Calu3 (cell line): Measurements from ENCODE around the gene SH2B2. TPM values are rescaled to one million over a fixed set of nuclear protein-coding genes. Genes with fewer than 3 reads are reported as not detected.
A peak's percentile ranks its signal among the peaks of the same experiment; 100 is the strongest.

Source experiments
- Bru-seq: library from RNA; stranded (reverse); fragments of 400-500 nt; gene quantifications from one replicate; lab custom pipeline; 2021; lab: Mats Ljungman, UMichigan
- BruChase-seq, 2 experiments: library from RNA; stranded (reverse); fragments of 400-500 nt; gene quantifications; one replicate each; lab custom pipeline; 2021; lab: Mats Ljungman, UMichigan
- BruUV-seq: library from RNA; stranded (reverse); fragments of 400-500 nt; replicated peaks from 2 replicates; lab custom pipeline; 2021; lab: Mats Ljungman, UMichigan
- CTCF ChIA-PET: fragments of 300-600 bp; sonication (Branson Sonifier 250); formaldehyde crosslinking; loops from one replicate; lab custom pipeline; 2022; ENCODE audit warnings: antibody characterized with exemption; lab: Charles Lee
- DNase-seq: peaks from one replicate; pipeline ENCODE4 v3.0.0; 2022
- H3K27ac Mint-ChIP-seq: one replicate; pipeline ENCODE4 v1.8.0; 2022; ENCODE audit warnings: mixed read lengths; ENCODE audit not compliant: unreplicated experiment
- H3K27me3 Mint-ChIP-seq: one replicate; pipeline ENCODE4 v1.8.0; 2022; ENCODE audit warnings: mixed read lengths; ENCODE audit not compliant: unreplicated experiment
- H3K36me3 Mint-ChIP-seq: one replicate; pipeline ENCODE4 v1.8.0; 2022; ENCODE audit warnings: mild to moderate bottlenecking, moderate library complexity, mixed read lengths; ENCODE audit not compliant: insufficient read depth, unreplicated experiment
- H3K4me1 Mint-ChIP-seq: one replicate; pipeline ENCODE4 v1.8.0; 2022; ENCODE audit warnings: mild to moderate bottlenecking, low read depth, mixed read lengths; ENCODE audit not compliant: unreplicated experiment
- H3K4me3 Mint-ChIP-seq: one replicate; pipeline ENCODE4 v1.8.0; 2022; ENCODE audit warnings: mild to moderate bottlenecking, low read depth, moderate library complexity, mixed read lengths; ENCODE audit not compliant: unreplicated experiment
- H3K9me3 Mint-ChIP-seq: one replicate; pipeline ENCODE4 v1.8.0; 2022; ENCODE audit warnings: low read depth, mixed read lengths; ENCODE audit not compliant: unreplicated experiment
- CTCF ChIP-seq: fragments of 200-600 bp; IDR thresholded peaks from one replicate; pipeline ENCODE4 v1.8.0; 2022; ENCODE audit warnings: antibody characterized with exemption; ENCODE audit not compliant: unreplicated experiment
- intact Hi-C: fragments of 100-400 bp; cut with micrococcal nuclease; formaldehyde crosslinking; loops from one replicate; pipeline ENCODE4 v1.10.0; 2022; ENCODE audit not compliant: unreplicated experiment
- long read RNA-seq: library from polyadenylated mRNA; stranded (forward); transcript quantifications from one replicate; pipeline ENCODE4 v2.0.0, GENCODE V29; 2022
- total RNA-seq: library from RNA; stranded (reverse); gene quantifications from 2 replicates; pipeline ENCODE4 v1.2.3, GENCODE V29; 2022

SH2B2 gene
- 2.7 and 3.7 TPM in 2 replicates for total RNA-seq
- percentile 32 among the genes with signal in this experiment for Bru-seq, nascent RNA
- BruChase-seq, experiment 1, labeled RNA remaining after a 6-hour chase = percentile 42 among the genes with signal in this experiment
- percentile 43 among the genes with signal in this experiment for BruChase-seq, experiment 2, labeled RNA remaining after a 2-hour chase
- long read RNA-seq, partial matches to known transcripts = 0 of 5 reads
- long read RNA-seq, other reads (novel, unspliced or antisense) = 5 of 5 reads

DNA sequence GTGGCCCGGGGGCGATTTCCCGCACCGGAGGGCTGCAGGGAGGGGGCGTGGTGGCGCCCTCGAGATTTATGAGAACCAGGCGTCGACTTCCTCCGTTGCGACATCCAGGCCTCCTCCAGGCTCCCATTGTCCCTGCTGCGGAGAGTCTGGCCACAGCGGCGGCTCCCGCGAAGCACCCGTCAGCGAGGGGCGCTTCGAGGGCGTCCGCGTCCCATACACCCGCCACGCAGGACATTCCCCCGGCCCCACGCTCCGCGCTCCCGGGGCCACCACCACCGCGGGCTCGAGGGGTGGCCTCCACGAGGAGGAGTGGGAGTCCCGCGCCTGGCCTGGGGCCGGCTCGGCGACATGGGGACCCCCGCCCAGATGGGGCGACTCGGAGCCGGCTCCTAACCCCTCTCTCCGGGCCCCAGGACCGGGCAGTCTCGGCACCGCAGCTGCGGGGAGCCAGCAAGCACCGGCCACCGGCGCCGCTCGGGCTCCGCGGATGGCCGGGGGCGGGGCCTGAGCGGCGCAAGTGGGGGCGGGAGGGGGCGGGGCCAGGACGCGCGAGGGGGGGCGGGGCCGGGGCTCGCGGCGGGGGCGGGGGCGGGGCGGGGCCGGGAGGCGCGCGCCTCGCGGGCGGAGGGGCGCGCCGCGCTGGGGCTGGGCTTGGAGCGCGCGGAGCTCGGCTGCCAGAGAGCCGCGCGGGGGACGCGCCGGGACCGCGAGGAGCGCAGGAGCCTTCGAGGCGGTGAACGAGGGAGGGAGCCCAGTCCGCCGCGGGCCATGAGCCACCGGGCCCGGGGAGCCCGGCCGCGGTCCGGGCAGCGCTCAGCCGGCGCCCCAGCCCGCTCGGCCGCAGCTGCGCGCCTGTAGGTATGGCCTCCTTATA lies at the start of gene SH2B2:
Gene SH2B2 (plus strand): TSS at position 632 of the 874 bp plus-strand sequence. CDS start 13,683 bp downstream, outside the sequence.
- TF ChIP-seq CTCF = no peak
- CTCF ChIA-PET = no interaction called here
- BruUV-seq = no TSS peak
- H3K4me1 Mint-ChIP-seq = peaks cover 2% of the 10 kb centered on the region
- intact Hi-C loops = no loop called here
- no peaks in the 10 kb centered on the region for H3K9me3 Mint-ChIP-seq
- peak; percentile 52 for DNase-seq
- no peak within 1 kb of the TSS for H3K27ac Mint-ChIP-seq
- peaks cover 22% of the 10 kb centered on the region for H3K36me3 Mint-ChIP-seq
- H3K27me3 Mint-ChIP-seq = no peaks in the 10 kb centered on the region
- peak within 1 kb of the TSS; percentile 63 for H3K4me3 Mint-ChIP-seq

DNA sequence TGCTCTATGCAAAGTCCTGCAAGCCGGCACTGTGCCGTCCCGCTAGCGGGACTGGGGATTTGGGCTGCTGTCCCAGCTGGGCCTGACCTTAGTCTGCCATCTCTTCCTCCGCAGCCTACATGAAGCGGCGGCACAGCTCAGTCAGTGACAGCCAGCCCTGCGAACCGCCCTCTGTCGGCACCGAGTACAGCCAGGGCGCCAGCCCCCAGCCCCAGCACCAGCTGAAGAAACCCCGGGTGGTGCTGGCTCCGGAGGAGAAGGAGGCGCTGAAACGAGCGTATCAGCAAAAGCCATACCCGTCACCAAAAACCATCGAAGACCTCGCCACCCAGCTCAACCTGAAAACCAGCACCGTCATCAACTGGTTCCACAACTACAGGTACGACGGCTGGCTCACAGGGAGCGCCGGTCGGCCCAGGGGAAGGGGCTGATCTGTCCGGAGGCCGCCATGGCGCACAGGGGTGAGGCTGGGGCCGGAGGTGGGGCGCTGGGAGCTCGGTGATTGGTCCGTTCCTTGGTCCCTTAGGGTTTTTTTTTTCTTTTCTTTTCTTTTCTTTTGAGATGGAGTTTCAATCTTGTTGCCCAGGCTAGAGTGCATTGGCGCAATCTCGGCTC lies 47.4 kb upstream of the SH2B2 start:
- Mint-ChIP-seq H3K27ac (no peak overlapping the region), H3K4me1 (no peaks in the 10 kb centered on the region), H3K9me3 (no peaks in the 10 kb centered on the region), H3K4me3 (no peak overlapping the region), H3K27me3 (no peaks in the 10 kb centered on the region), H3K36me3 (no peaks in the 10 kb centered on the region)
- CTCF ChIA-PET = interaction anchor here (1.0 kb wide), 1 partner anchor 380 kb away, joined by 3 read pairs; no protein-coding TSS in a partner anchor
- intact Hi-C loops = loop anchor here (10.0 kb wide), 2 partner anchors 425 to 635 kb away; partner anchors contain the start of gene CUX1
- TF ChIP-seq CTCF = no peak
- BruUV-seq = no TSS peak
- no peak for DNase-seq

GRCh38 chr7:102241431-102241830 lies 45.2 kb upstream of the SH2B2 start:
- no TSS peak for BruUV-seq
- Mint-ChIP-seq H3K4me3 (no peak overlapping the region), H3K4me1 (no peaks in the 10 kb centered on the region), H3K9me3 (no peaks in the 10 kb centered on the region), H3K27me3 (no peaks in the 10 kb centered on the region), H3K27ac (no peak overlapping the region), H3K36me3 (no peaks in the 10 kb centered on the region)
- CTCF ChIA-PET = no interaction called here
- no peak for TF ChIP-seq CTCF
- no peak for DNase-seq
- intact Hi-C loops = no loop called here

GRCh38 chr7:102244601-102245000 lies 42.1 kb upstream of the SH2B2 start:
- no peak overlapping the region for H3K27ac Mint-ChIP-seq
- H3K4me3 Mint-ChIP-seq = no peak overlapping the region
- H3K36me3 Mint-ChIP-seq = no peaks in the 10 kb centered on the region
- CTCF ChIA-PET = interaction anchor here (0.5 kb wide), 1 partner anchor 304 kb away, joined by 3 read pairs; no protein-coding TSS in a partner anchor
- intact Hi-C loops = no loop called here
- TF ChIP-seq CTCF = no peak
- BruUV-seq = no TSS peak
- no peaks in the 10 kb centered on the region for H3K27me3 Mint-ChIP-seq
- DNase-seq = no peak
- no peaks in the 10 kb centered on the region for H3K9me3 Mint-ChIP-seq
- H3K4me1 Mint-ChIP-seq = no peaks in the 10 kb centered on the region
